Trophoblast cell (in vitro differentiated cells and primary cell): Measurements from ENCODE around the gene SORL1.
"Not testable (repeated sequence)": the region's sequence is repeated elsewhere in the genome, so short reads cannot be mapped to it uniquely, and the experiment has no call there.

Experiments
- DNase-seq, 2 donors: peaks; one replicate each; pipeline ENCODE4 v3.0.0-alpha.2; 2016
- H2AFZ ChIP-seq: 2 replicates; pipeline ENCODE4 v1.6.1; 2013; ENCODE audit warnings: low read length, moderate library complexity, mild to moderate bottlenecking; ENCODE audit not compliant: insufficient read depth, poor library complexity
- H2AK5ac ChIP-seq: 2 replicates; pipeline ENCODE4 v1.6.1; 2013; ENCODE audit warnings: mild to moderate bottlenecking, low read length
- H2BK120ac ChIP-seq: 2 replicates; pipeline ENCODE4 v1.6.1; 2013; ENCODE audit warnings: low read length, mild to moderate bottlenecking, moderate library complexity; ENCODE audit not compliant: insufficient read depth, poor library complexity
- H2BK12ac ChIP-seq: 2 replicates; pipeline ENCODE4 v1.6.1; 2013; ENCODE audit warnings: mild to moderate bottlenecking, low read length, moderate library complexity
- H2BK5ac ChIP-seq: 2 replicates; pipeline ENCODE4 v1.6.1; 2013; ENCODE audit warnings: low read length, low read depth, moderate library complexity, mild to moderate bottlenecking; ENCODE audit not compliant: poor library complexity
- H3K14ac ChIP-seq: 2 replicates; pipeline ENCODE4 v1.6.1; 2013; ENCODE audit warnings: mild to moderate bottlenecking, low read length
- H3K18ac ChIP-seq: 2 replicates; pipeline ENCODE4 v1.6.1; 2013; ENCODE audit warnings: mild to moderate bottlenecking, low read length
- H3K23ac ChIP-seq: 2 replicates; pipeline ENCODE4 v1.6.1; 2013; ENCODE audit warnings: low read length
- H3K27ac ChIP-seq: 2 replicates; pipeline ENCODE4 v1.5.1; 2013; ENCODE audit warnings: low read depth, mild to moderate bottlenecking, inconsistent platforms, low read length, moderate library complexity
- H3K27me3 ChIP-seq: 2 replicates; pipeline ENCODE4 v1.6.1; 2013; ENCODE audit warnings: inconsistent platforms, mild to moderate bottlenecking, low read length, moderate library complexity; ENCODE audit not compliant: insufficient read depth
- H3K36me3 ChIP-seq, 2 experiments: 1 replicate in 1 of 2; 2 replicates in 1 of 2; pipeline ENCODE4 v1.6.1; 2013; ENCODE audit warnings: low read length in 2 of 2, mild to moderate bottlenecking in 2 of 2, moderate library complexity in 1 of 2; ENCODE audit not compliant: insufficient read depth in 2 of 2, control insufficient read depth in 1 of 2
- H3K4ac ChIP-seq: 2 replicates; pipeline ENCODE4 v1.6.1; 2013; ENCODE audit warnings: low read depth, mild to moderate bottlenecking, low read length, moderate library complexity
- H3K4me1 ChIP-seq, 2 experiments: 1 replicate in 1 of 2; 2 replicates in 1 of 2; pipeline ENCODE4 v1.6.1; 2013; ENCODE audit warnings: low read length in 2 of 2, mild to moderate bottlenecking in 2 of 2, moderate library complexity in 1 of 2; ENCODE audit not compliant: insufficient read depth in 2 of 2, control insufficient read depth in 1 of 2
- H3K4me2 ChIP-seq: 2 replicates; pipeline ENCODE4 v1.6.1; 2013; ENCODE audit warnings: inconsistent platforms, mild to moderate bottlenecking, low read length, moderate library complexity
- H3K4me3 ChIP-seq: 2 replicates; pipeline ENCODE4 v1.5.1; 2013; ENCODE audit warnings: mild to moderate bottlenecking, low read depth, low read length, inconsistent platforms
- H3K79me1 ChIP-seq: one replicate; pipeline ENCODE4 v1.6.1; 2013; ENCODE audit warnings: low read length
- H3K79me2 ChIP-seq: 2 replicates; pipeline ENCODE4 v1.6.1; 2013; ENCODE audit warnings: low read length, mild to moderate bottlenecking; ENCODE audit not compliant: control insufficient read depth, insufficient read depth, poor library complexity
- H3K9ac ChIP-seq: 2 replicates; pipeline ENCODE4 v1.6.1; 2013; ENCODE audit warnings: mild to moderate bottlenecking, low read length
- H3K9me3 ChIP-seq: 2 replicates; pipeline ENCODE4 v1.6.1; 2013; ENCODE audit warnings: low read depth, mild to moderate bottlenecking, control low read depth, inconsistent platforms, low read length; ENCODE audit not compliant: insufficient read depth
- H4K12ac ChIP-seq: 2 replicates; pipeline ENCODE4 v1.6.1; 2013; ENCODE audit warnings: low read depth, mild to moderate bottlenecking, low read length, moderate library complexity
- H4K8ac ChIP-seq: 2 replicates; pipeline ENCODE4 v1.6.1; 2013; ENCODE audit warnings: low read depth, mild to moderate bottlenecking, low read length, moderate library complexity
- H4K91ac ChIP-seq: one replicate; pipeline ENCODE4 v1.6.1; 2013; ENCODE audit warnings: low read depth, mild to moderate bottlenecking, low read length, moderate library complexity
- WGBS: extraction: QIAGEN DNeasy Blood & Tissue Kit; methylation state at CpG from one replicate; pipeline ENCODE4 v1.1.7; 2013; ENCODE audit warnings: missing lambda C conversion rate; ENCODE audit not compliant: insufficient read length, insufficient coverage; ENCODE audit errors: extremely low coverage; 5-methylcytosine and 5-hydroxymethylcytosine counted together

SORL1 gene

GRCh38 chr11:121410041-121410440, 42.1 kb upstream of the SORL1 start:
- not testable (repeated sequence) for H4K12ac ChIP-seq, H3K79me2 ChIP-seq, H3K9me3 ChIP-seq, H3K79me1 ChIP-seq, H2BK120ac ChIP-seq, H3K9ac ChIP-seq, H3K4ac ChIP-seq, DNase-seq, H3K4me3 ChIP-seq, H3K36me3 ChIP-seq, H3K4me1 ChIP-seq, H3K18ac ChIP-seq, H3K27ac ChIP-seq, H3K23ac ChIP-seq, H2AK5ac ChIP-seq, H3K4me2 ChIP-seq, H2BK12ac ChIP-seq, H3K27me3 ChIP-seq, H4K8ac ChIP-seq, H3K14ac ChIP-seq, H4K91ac ChIP-seq, H2BK5ac ChIP-seq, H2AFZ ChIP-seq
- WGBS: 100% methylated on average over 1 of the region's 2 CpGs

DNA sequence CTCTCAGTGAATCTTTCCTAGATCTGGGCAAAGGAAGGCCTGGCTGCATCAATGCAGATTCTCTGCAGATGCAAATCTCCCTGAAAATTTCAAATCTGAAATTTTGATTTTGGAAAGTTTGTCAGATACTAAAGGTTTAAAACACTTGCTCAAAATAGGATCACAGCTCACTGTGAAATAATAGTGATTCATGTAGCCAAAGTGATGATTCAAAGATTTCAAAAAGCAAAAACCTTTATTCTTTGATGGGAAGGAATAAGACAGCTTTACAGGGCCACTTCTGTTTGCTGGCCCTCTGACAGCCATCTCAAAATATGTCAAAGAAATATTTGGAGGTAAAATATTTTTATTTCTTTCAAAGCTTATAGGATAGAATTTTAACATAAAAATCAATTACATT, 40.8 kb upstream of the SORL1 start:
- not testable (repeated sequence) for H4K12ac ChIP-seq, H2BK5ac ChIP-seq, H3K79me2 ChIP-seq

GRCh38 chr11:121412000-121412587, 40.0 kb upstream of the SORL1 start:
- Histone ChIP-seq H2BK12ac (no peak overlapping the region), H3K4me2 (no peak overlapping the region), H2AFZ (no peak overlapping the region)

More for the DNA sequence above, 40.8 kb upstream of the SORL1 start:
- not testable (repeated sequence) for DNase-seq, H3K79me1 ChIP-seq, H3K4me1 ChIP-seq, H3K4ac ChIP-seq, H3K36me3 ChIP-seq, H3K9me3 ChIP-seq, H3K18ac ChIP-seq, H3K27ac ChIP-seq, H3K4me3 ChIP-seq, H2AK5ac ChIP-seq, H4K91ac ChIP-seq, H2BK120ac ChIP-seq, H3K27me3 ChIP-seq, H2AFZ ChIP-seq, H3K23ac ChIP-seq, H3K4me2 ChIP-seq, H4K8ac ChIP-seq, H3K9ac ChIP-seq, H3K14ac ChIP-seq, H2BK12ac ChIP-seq

DNA sequence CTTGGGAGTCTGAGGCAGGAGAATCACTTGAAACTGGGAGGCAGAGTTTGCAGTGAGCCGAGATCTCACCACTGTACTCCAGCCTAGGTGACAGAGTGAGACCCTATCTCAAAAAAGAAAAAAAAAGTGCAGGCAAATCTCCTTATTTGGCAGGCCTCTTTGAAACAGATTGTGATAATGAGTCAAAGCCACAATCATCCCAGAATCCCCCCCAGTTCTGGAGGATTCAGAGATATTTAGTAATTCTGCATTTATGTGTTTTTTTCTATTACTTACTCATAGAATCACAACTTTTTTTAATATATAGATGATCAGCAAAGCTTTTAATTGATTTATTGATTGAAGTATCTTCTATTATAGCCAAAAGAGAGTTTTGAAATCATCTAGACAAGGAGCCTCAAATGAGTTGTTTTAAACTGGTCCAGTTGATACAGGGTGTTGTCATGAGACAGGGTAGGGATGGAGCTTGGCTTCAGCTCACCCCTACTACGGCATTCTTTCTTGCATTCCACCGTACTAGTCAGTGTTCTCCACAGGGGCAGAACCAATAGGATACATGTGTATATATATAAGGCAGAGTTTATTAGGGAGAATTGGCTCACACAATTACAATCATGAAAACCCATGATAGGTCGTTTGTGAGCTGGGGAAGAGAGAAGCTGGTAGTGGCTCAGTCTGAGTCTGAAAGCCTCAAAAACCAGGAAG, 39.3 kb upstream of the SORL1 start:
- H3K4ac ChIP-seq: no peak overlapping the region
- H3K27me3 ChIP-seq: no peaks in the 10 kb centered on the region
- no peak overlapping the region for H4K91ac ChIP-seq
- no peak overlapping the region for H2BK5ac ChIP-seq
- H2AK5ac ChIP-seq: no peak overlapping the region
- no peak overlapping the region for H4K8ac ChIP-seq
- no peak for DNase-seq
- H3K4me3 ChIP-seq: no peak overlapping the region
- no peak overlapping the region for H4K12ac ChIP-seq
- WGBS: no CpG with 5 or more reads among the region's 4 CpGs
- H3K79me1 ChIP-seq: no peaks in the 10 kb centered on the region
- no peaks in the 10 kb centered on the region for H3K36me3 ChIP-seq
- no peak overlapping the region for H2BK120ac ChIP-seq
- no peaks in the 10 kb centered on the region for H3K4me1 ChIP-seq
- H3K14ac ChIP-seq: no peak overlapping the region
- H2BK12ac ChIP-seq: no peak overlapping the region
- H3K4me2 ChIP-seq: no peak overlapping the region
- H3K23ac ChIP-seq: no peak overlapping the region
- H3K9me3 ChIP-seq: no peaks in the 10 kb centered on the region
- H3K27ac ChIP-seq: no peak overlapping the region
- H2AFZ ChIP-seq: no peak overlapping the region
- no peak overlapping the region for H3K9ac ChIP-seq
- H3K18ac ChIP-seq: no peak overlapping the region
- H3K79me2 ChIP-seq: no peaks in the 10 kb centered on the region

More at GRCh38 chr11:121412000-121412587, 40.0 kb upstream of the SORL1 start:
- Histone ChIP-seq H3K27ac (no peak overlapping the region), H3K4me3 (no peak overlapping the region), H2BK120ac (no peak overlapping the region), H3K36me3 (no peaks in the 10 kb centered on the region), H4K91ac (no peak overlapping the region), H4K12ac (no peak overlapping the region), H3K14ac (no peak overlapping the region), H3K9ac (no peak overlapping the region), H4K8ac (no peak overlapping the region), H3K79me1 (no peaks in the 10 kb centered on the region), H3K23ac (no peak overlapping the region), H3K18ac (no peak overlapping the region), H3K4ac (no peak overlapping the region), H2BK5ac (no peak overlapping the region), H2AK5ac (no peak overlapping the region), H3K79me2 (no peaks in the 10 kb centered on the region), H3K4me1 (no peaks in the 10 kb centered on the region), H3K9me3 (no peaks in the 10 kb centered on the region), H3K27me3 (no peaks in the 10 kb centered on the region)
- WGBS: no CpG with 5 or more reads among the region's 4 CpGs
- no peak for DNase-seq
